Kidney tubule cell (primary cell): ENCODE results near the gene IGFBP1.

Experiments used
- DNase-seq: peaks from one replicate; pipeline ENCODE4 v3.0.0-alpha.2; 2018; ENCODE audit warnings: low spot score

The IGFBP1 gene

GRCh38 chr7:45902820-45903219 is 14.5 kb downstream of the IGFBP1 start:
- DNase-seq = no peak

- DNase-seq = peak; percentile 55
Measured at GRCh38 chr7:45909561-45909960, 21.3 kb downstream of the IGFBP1 start.

GRCh38 chr7:45910855-45911254 is 22.6 kb downstream of the IGFBP1 start:
- DNase-seq = no peak

DNA sequence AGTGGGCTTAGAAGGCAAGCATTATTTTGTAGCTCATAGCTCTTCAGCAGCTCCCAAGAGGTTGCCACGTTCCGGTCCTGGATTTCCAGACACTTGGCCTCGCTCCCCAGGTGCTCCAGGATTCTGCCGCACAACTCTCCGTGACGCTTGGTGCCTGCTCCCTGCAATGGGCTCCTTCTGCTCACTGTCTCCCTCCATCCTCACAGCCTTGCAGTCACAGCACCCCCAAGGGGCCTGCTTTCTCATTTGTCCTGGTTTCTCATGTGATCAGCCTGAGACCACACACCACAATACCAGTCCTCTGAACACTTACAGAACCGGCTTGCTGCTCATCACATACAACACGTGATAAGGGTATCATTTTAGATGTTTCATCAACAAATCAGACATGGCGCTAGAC is 23.0 kb downstream of the IGFBP1 start:
- DNase-seq = peak; percentile 59

GRCh38 chr7:45912972-45913371 is 24.7 kb downstream of the IGFBP1 start:
- no peak for DNase-seq

GRCh38 chr7:45914911-45915310 is 26.6 kb downstream of the IGFBP1 start:
- DNase-seq = peak; percentile 33

DNA sequence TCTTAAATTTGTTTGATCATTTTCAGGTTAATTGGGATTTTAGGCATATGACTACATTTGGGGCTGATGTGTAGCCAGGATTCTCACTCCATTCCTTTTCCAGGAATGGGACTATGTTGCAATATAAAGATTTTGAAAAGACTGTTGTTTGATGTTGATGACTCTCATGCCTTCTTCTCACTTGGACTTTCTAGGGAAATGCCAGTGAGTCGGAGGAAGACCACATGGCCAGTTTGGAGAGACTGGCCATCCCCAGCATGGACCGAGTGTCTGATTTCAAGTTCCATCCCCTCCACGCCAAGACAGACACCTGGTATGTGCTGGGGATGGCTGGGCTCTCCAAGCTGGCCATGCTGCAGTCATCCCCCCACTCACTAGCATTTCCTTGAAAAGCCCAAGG is 27.3 kb downstream of the IGFBP1 start:
- DNase-seq = peak; percentile 59

- DNase-seq = peak; percentile 15
Measured at GRCh38 chr7:45917064-45917463, 28.8 kb downstream of the IGFBP1 start.

DNA sequence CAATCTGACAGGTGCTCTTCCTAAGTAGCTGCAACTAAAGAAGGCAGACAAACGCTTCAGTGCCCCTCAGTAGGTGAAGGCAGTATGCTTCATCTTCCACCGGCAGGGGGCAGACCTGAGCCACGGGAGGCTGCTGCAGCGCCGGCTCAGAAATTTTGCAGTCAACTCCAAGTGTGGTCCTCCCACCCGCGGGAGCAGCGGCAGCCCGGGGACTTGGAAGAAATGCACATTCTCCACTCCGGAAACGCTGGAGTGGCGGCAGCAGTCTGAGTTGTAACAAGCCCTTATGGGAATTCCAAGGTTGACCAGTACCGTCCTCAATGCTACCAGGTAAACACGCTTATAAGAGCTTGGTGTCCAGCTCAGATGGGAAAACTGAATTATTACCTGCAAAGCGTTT is 29.4 kb downstream of the IGFBP1 start:
- DNase-seq = peak; percentile 86

DNA sequence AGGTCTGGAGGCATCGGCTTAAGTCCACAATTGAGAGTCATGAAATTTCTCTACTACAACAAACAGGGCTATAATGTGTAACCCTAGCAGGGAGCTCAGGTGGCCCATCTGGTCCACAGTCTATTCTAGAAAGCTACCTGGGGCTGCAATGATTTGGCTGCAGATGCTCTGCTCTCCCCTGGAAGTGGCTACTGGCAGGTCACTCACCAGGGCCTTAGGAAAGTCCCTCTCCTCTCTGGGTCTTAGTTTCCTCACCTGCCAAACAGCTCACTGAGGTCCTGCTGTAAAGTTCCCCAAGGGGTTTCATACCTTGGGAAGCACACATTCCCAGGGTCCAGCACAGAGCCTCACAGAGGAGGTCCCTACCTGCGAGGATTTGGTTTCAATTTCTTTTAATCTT is 30.3 kb downstream of the IGFBP1 start:
- DNase-seq = peak; percentile 45

DNA sequence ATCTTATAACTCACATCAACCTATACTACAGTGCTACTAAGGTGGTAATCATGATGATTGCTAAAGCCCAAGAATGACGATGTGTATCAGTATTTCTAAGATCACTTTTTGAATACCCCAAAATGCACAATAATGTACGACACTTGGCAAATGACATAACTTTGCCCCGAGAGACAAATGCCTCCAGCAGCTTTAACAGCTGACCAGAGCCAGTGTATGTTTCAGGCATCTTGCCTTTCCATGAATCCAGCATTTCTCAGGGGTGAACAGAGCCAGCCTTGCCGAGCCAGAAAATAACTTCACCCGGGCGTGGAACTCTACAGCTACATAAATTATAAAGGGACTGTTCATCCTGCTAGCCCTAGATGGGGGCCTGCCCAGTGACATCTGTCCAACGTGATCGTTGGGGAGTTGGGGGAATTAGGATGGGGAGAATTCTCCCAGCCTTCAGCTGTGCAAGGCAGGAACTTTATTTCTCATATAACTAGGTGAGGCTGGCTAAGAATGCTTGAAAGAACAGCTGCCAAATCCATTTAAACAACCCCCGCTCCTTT is 31.0 kb downstream of the IGFBP1 start:
- DNase-seq = peak; percentile 30

DNA sequence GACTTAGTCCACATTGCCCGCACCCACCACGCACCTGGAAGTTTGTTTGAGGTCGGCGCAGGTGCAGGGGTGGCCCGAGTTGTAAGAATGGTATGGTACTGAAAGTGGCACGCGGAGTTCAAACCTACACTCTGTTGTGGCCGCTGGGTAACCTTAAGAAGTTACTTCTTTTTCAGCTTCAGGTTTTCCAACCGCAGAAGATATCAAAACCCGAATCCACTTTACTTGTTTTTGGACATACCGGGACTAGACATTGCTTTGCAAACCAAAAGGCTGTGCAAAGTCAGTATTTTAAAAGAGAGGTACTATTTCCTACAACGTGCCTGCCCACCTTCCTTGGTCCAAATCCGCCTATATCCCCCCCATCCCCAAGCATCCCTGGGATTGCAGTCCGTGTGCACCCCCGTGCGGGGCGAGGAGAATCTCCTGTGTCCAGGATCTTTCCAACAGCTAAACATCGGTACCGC is 31.7 kb downstream of the IGFBP1 start:
- DNase-seq = peak; percentile 23

DNA sequence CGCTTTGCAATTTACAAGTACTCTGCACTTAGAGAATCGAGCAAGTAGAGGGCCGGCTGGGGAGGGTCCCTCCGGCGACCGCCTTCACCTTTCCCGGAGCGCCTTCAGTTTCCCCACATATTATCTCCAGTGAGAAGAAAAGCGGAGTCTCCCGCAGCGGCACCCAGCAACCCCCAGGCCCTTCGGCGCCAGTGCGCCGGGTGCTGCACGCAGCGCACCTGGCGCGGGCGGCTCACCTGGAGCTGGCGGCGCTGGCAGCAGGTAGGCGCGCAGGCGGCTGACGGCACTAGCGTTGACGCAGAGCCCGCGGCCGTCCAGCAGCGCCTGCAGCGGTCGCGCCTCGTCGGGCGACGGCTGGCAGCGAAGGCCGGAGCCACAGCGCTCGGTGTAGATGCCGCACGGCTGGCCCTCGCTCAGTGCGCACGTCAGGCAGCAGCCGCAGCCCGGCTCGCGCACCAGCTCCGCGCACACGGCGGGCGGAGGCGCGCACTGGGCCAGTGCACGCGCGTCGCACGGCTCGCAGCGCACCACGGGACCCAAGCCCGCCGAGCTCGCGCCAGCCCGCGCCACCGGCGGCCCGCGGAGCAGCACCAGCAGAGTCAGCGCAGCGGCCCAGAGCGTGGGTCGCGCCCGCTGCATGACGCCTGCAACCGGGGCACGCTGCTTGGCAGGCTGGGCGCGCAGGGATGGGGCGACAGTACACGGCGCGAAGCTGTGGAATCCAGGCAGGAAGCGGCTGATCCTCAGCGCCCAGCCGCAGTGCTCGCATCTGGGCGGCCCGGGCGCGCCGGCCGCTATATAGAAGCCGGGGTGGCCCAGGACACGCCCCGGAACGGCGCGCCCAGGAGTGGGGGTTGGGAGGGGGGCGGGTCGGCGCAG is 32.5 kb downstream of the IGFBP1 start, which contains the start of gene IGFBP3:
Gene IGFBP3, minus strand, starts transcription at position 771 of the 879 bp plus-strand sequence. Its CDS starts 132 bp downstream, at position 639.
- DNase-seq = peak; percentile 85

- no peak for DNase-seq
Measured at GRCh38 chr7:45921381-45921698, 33.1 kb downstream of the IGFBP1 start.

- DNase-seq = peak; percentile 90
Measured at GRCh38 chr7:45921699-45922519, 33.6 kb downstream of the IGFBP1 start.

GRCh38 chr7:45922810-45923209 is 34.5 kb downstream of the IGFBP1 start:
- DNase-seq = peak; percentile 49

DNA sequence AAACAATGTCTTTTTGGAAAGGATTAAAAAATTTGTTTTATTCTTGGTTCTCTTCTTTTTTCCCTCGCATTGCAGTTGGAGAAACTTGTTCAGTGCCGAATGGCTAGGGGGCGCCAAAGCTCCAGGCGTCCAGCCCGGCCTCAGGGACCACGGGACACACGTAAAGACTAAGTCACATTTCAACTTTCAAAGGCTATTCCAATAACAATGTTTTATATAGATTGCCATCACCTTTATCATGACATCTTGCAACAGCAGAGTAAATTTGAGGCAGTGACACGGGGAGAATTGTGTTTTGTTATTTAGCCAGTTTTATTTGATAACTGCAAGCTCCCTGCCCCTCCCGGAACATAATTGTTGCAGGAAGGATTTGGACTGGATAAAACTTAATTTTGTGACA is 35.0 kb downstream of the IGFBP1 start:
- DNase-seq = peak; percentile 84

DNA sequence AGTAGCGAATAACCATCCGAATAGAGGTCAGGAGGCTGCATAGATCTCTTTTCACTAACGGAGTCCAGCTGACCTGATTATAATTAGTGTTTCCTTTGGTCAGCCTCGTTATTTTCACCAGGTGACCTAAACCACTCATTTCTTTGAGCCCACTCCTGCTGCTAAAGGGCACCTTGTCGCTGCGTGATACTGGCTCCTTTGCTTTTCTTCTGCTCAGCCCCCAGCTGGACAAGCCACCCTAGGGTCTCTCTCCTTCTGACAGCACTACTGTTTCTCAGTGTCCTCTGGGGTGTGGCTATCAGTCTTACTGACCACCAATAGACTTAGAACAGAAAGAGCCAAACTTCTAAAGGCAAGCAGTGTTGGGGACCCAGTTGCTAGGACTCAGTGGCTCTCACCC is 35.5 kb downstream of the IGFBP1 start:
- DNase-seq = no peak

DNA sequence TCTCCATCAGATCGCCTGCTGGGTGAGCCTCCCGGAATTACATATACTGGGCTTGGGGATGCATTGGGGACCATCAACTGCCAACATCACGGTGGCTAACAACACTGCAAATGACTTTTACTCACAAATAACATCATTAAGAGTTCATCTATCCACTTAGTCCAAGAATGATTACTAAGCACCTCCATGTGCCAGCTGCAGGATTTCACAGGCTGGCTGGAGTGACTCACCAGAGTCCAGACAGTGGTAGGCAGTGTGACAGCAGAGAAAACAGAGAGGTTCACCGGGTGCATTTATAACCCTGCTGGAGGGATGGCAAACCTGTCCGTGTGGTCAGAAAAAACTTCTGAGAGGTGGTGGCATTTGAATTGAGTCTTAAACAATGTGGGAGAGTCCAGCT is 36.0 kb downstream of the IGFBP1 start:
- peak; percentile 96 for DNase-seq

- no peak for DNase-seq
Measured at GRCh38 chr7:45927721-45928120, 39.4 kb downstream of the IGFBP1 start.

DNA sequence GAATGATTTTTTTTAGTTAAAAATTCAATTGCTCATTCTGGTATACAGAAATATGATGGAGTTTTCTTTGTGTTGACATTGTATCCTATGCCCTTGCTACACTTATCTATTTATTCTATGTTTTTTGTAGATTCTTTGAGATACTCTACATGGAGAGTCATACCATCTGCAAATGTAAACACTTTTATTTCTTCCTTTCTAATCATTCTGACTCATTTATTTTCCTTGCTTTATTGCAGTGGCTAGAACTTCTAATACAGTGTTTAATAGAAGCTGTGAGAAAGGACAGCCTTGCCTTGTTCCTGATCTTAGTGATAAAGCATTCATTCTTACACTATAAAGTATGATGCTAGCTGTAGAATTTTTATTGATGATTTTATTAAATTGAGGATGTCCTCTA is 42.7 kb downstream of the IGFBP1 start:
- no peak for DNase-seq

- DNase-seq = no peak
Measured at GRCh38 chr7:45937301-45937700, 49.0 kb downstream of the IGFBP1 start.

GRCh38 chr7:45937862-45938261 is 49.6 kb downstream of the IGFBP1 start:
- DNase-seq = no peak
